Osteocyte (in vitro differentiated cells): ENCODE results near the gene DNAH9. TPM values are rescaled to one million over a fixed set of nuclear protein-coding genes. Genes with fewer than 3 reads are reported as not detected.

ENCODE experiments used
- DNase-seq: peaks from one replicate; pipeline ENCODE4 v3.0.0; 2021; ENCODE audit warnings: mixed read lengths; ENCODE audit not compliant: unreplicated experiment; ENCODE audit errors: extremely low spot score
- H3K27ac Mint-ChIP-seq: one replicate; pipeline ENCODE4 v1.8.0; 2021; ENCODE audit warnings: mild to moderate bottlenecking, mixed read lengths; ENCODE audit not compliant: unreplicated experiment
- H3K27me3 Mint-ChIP-seq: one replicate; pipeline ENCODE4 v1.8.0; 2021; ENCODE audit warnings: mixed read lengths; ENCODE audit not compliant: unreplicated experiment
- H3K36me3 Mint-ChIP-seq: one replicate; pipeline ENCODE4 v1.8.0; 2021; ENCODE audit warnings: mixed read lengths; ENCODE audit not compliant: unreplicated experiment
- H3K4me1 Mint-ChIP-seq: one replicate; pipeline ENCODE4 v1.8.0; 2021; ENCODE audit warnings: mixed read lengths; ENCODE audit not compliant: unreplicated experiment
- H3K4me3 Mint-ChIP-seq: one replicate; pipeline ENCODE4 v1.8.0; 2021; ENCODE audit warnings: mild to moderate bottlenecking, moderate library complexity, mixed read lengths; ENCODE audit not compliant: unreplicated experiment
- H3K9me3 Mint-ChIP-seq: one replicate; pipeline ENCODE4 v1.8.0; 2021; ENCODE audit warnings: mixed read lengths; ENCODE audit not compliant: unreplicated experiment
- CTCF ChIP-seq: fragments of 200-600 bp; sonication (generic); IDR thresholded peaks from 2 replicates; pipeline ENCODE4 v1.5.0; 2021; ENCODE audit warnings: antibody characterized with exemption, mild to moderate bottlenecking, moderate library complexity
- total RNA-seq: library from RNA; stranded (reverse); gene quantifications from 2 replicates; pipeline ENCODE4 v1.2.1, GENCODE V29; 2021

DNAH9 gene
- total RNA-seq, 1 donor from 2014 or later, result not detected

GRCh38 chr17:11757815-11758214, 159.5 kb downstream of the DNAH9 start:
- H3K27ac Mint-ChIP-seq, result no peak overlapping the region
- no peaks in the 10 kb centered on the region for H3K27me3 Mint-ChIP-seq
- H3K9me3 Mint-ChIP-seq, result peaks cover 25% of the 10 kb centered on the region
- no peaks in the 10 kb centered on the region for H3K36me3 Mint-ChIP-seq
- TF ChIP-seq CTCF, result no peak
- H3K4me1 Mint-ChIP-seq, result no peaks in the 10 kb centered on the region
- DNase-seq, result peak; percentile 59
- no peak overlapping the region for H3K4me3 Mint-ChIP-seq

- H3K27me3 Mint-ChIP-seq, result no peaks in the 10 kb centered on the region
- H3K27ac Mint-ChIP-seq, result no peak overlapping the region
- H3K36me3 Mint-ChIP-seq, result no peaks in the 10 kb centered on the region
- H3K4me1 Mint-ChIP-seq, result no peaks in the 10 kb centered on the region
- H3K4me3 Mint-ChIP-seq, result no peak overlapping the region
- DNase-seq, result no peak
- no peaks in the 10 kb centered on the region for H3K9me3 Mint-ChIP-seq
- TF ChIP-seq CTCF, result no peak
Measured at GRCh38 chr17:11768106-11768505, 169.8 kb downstream of the DNAH9 start.

- no peak for DNase-seq
- no peaks in the 10 kb centered on the region for H3K4me1 Mint-ChIP-seq
- H3K4me3 Mint-ChIP-seq, result no peak overlapping the region
- no peak for TF ChIP-seq CTCF
- no peaks in the 10 kb centered on the region for H3K27me3 Mint-ChIP-seq
- no peaks in the 10 kb centered on the region for H3K9me3 Mint-ChIP-seq
- H3K36me3 Mint-ChIP-seq, result no peaks in the 10 kb centered on the region
- H3K27ac Mint-ChIP-seq, result no peak overlapping the region
Measured at GRCh38 chr17:11768981-11769380, 170.7 kb downstream of the DNAH9 start.

GRCh38 chr17:11772031-11772430, 173.8 kb downstream of the DNAH9 start:
- no peaks in the 10 kb centered on the region for H3K9me3 Mint-ChIP-seq
- H3K4me1 Mint-ChIP-seq, result no peaks in the 10 kb centered on the region
- H3K36me3 Mint-ChIP-seq, result no peaks in the 10 kb centered on the region
- no peak for DNase-seq
- no peaks in the 10 kb centered on the region for H3K27me3 Mint-ChIP-seq
- no peak overlapping the region for H3K4me3 Mint-ChIP-seq
- no peak for TF ChIP-seq CTCF
- no peak overlapping the region for H3K27ac Mint-ChIP-seq

- TF ChIP-seq CTCF, result no peak
- no peak overlapping the region for H3K4me3 Mint-ChIP-seq
- DNase-seq, result no peak
- no peak overlapping the region for H3K27ac Mint-ChIP-seq
- no peaks in the 10 kb centered on the region for H3K4me1 Mint-ChIP-seq
- H3K9me3 Mint-ChIP-seq, result peaks cover 30% of the 10 kb centered on the region
- H3K36me3 Mint-ChIP-seq, result no peaks in the 10 kb centered on the region
- no peaks in the 10 kb centered on the region for H3K27me3 Mint-ChIP-seq
Measured at GRCh38 chr17:11779892-11780291, 181.6 kb downstream of the DNAH9 start.
